ENCODE measurements around the gene ZNF74.

The ZNF74 gene

GRCh38 chr22:20424932-20425565 is 31.1 kb downstream of the ZNF74 start:
- no peak for TF ChIP-seq MYC (IDR thresholded peaks at IDR 0.05; ENCODE audit: low read depth, low read length)
- TF ChIP-seq CTCF (IDR thresholded peaks at IDR 0.05; ENCODE audit: low read depth, low read length): no peak
- TF ChIP-seq POLR2A (IDR thresholded peaks at IDR 0.05; ENCODE audit: extremely low read depth, insufficient read length): no peak
- TF ChIP-seq MAX (IDR thresholded peaks at IDR 0.05; ENCODE audit: low read depth, low read length): no peak
- DNase-seq (ENCODE audit: low read depth): no peak
- H3K4me3 ChIP-seq (ENCODE audit: low read depth, low read length): no peak overlapping the region

- H3K4me3 ChIP-seq (ENCODE audit: low read depth, low read length): no peak overlapping the region
- TF ChIP-seq MAX (IDR thresholded peaks at IDR 0.05; ENCODE audit: low read depth, low read length) (no peak), POLR2A (IDR thresholded peaks at IDR 0.05; ENCODE audit: extremely low read depth, insufficient read length) (no peak), MYC (IDR thresholded peaks at IDR 0.05; ENCODE audit: low read depth, low read length) (no peak)
- no peak for DNase-seq (ENCODE audit: low read depth)
These were observed 31.8 kb downstream of the ZNF74 start for GRCh38 chr22:20425566-20426258.

GRCh38 chr22:20426259-20426615 is 32.3 kb downstream of the ZNF74 start:
- no peak overlapping the region for H3K4me3 ChIP-seq (ENCODE audit: low read depth, low read length)
- TF ChIP-seq MAX (IDR thresholded peaks at IDR 0.05; ENCODE audit: low read depth, low read length): no peak
- TF ChIP-seq CTCF (IDR thresholded peaks at IDR 0.05; ENCODE audit: low read depth, low read length): no peak
- TF ChIP-seq POLR2A (IDR thresholded peaks at IDR 0.05; ENCODE audit: extremely low read depth, insufficient read length): no peak
- no peak for TF ChIP-seq MYC (IDR thresholded peaks at IDR 0.05; ENCODE audit: low read depth, low read length)
- no peak for DNase-seq (ENCODE audit: low read depth)

- no peak for DNase-seq (ENCODE audit: low read depth)
- no peak for TF ChIP-seq MAX (IDR thresholded peaks at IDR 0.05; ENCODE audit: low read depth, low read length)
- no peak for TF ChIP-seq POLR2A (IDR thresholded peaks at IDR 0.05; ENCODE audit: extremely low read depth, insufficient read length)
- no peak for TF ChIP-seq MYC (IDR thresholded peaks at IDR 0.05; ENCODE audit: low read depth, low read length)
- no peak for TF ChIP-seq CTCF (IDR thresholded peaks at IDR 0.05; ENCODE audit: low read depth, low read length)
- no peak overlapping the region for H3K4me3 ChIP-seq (ENCODE audit: low read depth, low read length)
These were observed 33.4 kb downstream of the ZNF74 start for GRCh38 chr22:20427104-20427944.

- no peak for DNase-seq (ENCODE audit: low read depth)
- no peak overlapping the region for H3K4me3 ChIP-seq (ENCODE audit: low read depth, low read length)
- TF ChIP-seq CTCF (IDR thresholded peaks at IDR 0.05; ENCODE audit: low read depth, low read length) (no peak), MYC (IDR thresholded peaks at IDR 0.05; ENCODE audit: low read depth, low read length) (no peak), POLR2A (IDR thresholded peaks at IDR 0.05; ENCODE audit: extremely low read depth, insufficient read length) (no peak), MAX (IDR thresholded peaks at IDR 0.05; ENCODE audit: low read depth, low read length) (no peak)
These were observed 34.0 kb downstream of the ZNF74 start for GRCh38 chr22:20427945-20428417.
